HL-60/S4 treated with retinoic acid at 250 ng/mL for 4 days and 3 days (cell line): ENCODE measurements around the gene LRFN5.

Experiments
- in situ Hi-C: fragments of 300-500 bp; cut with MboI; formaldehyde crosslinking; loops from 2 replicates; pipeline ENCODE4 v1.7.0; 2022; ENCODE audit warnings: low sequenced_read_pairs

LRFN5 gene

DNA sequence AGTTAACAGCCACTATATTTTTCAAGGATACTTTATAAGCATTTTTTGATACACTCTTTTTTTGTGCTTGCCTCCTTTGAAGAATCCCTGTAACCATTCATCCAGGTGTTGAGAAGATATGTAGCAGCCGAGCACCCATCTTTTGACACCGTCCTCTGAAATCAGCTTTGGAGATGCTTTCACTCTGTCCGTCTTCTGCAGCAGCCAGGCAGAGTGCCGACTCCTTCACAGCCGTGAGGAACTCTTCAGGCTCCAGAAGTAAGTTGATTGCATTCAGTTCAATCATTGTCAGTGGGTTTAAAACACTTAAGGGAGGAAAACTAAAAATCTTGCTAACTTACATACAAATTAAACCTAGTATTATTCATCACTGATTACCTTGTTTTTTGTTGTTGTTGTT is 160.1 kb downstream of the LRFN5 start:
- in situ Hi-C loops, result no loop called here

GRCh38 chr14:41773536-41774279 is 167.0 kb downstream of the LRFN5 start:
- in situ Hi-C loops, result no loop called here

GRCh38 chr14:41782511-41782910 is 175.8 kb downstream of the LRFN5 start:
- in situ Hi-C loops, result no loop called here

DNA sequence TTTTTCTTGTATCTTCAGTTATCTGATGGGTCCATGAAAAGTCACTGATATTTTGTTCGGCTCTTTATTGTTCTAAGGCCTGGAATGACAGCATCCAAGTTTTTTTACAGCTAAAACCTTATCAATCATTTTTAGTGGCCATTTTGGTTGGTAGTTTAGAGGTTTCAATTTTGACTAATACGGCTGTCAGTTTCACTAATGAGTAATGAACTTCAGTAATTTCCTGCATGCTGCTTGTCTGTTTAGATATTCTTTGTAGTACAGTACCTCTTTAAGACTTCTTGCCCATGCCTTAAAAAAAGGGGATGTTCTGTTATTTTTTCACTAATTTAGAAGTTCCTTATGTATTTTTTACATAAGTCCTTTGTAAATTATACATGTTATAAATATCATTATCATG is 176.7 kb downstream of the LRFN5 start:
- in situ Hi-C loops, result no loop called here

- in situ Hi-C loops, result no loop called here
Observed at GRCh38 chr14:41785696-41786095, 179.0 kb downstream of the LRFN5 start.

DNA sequence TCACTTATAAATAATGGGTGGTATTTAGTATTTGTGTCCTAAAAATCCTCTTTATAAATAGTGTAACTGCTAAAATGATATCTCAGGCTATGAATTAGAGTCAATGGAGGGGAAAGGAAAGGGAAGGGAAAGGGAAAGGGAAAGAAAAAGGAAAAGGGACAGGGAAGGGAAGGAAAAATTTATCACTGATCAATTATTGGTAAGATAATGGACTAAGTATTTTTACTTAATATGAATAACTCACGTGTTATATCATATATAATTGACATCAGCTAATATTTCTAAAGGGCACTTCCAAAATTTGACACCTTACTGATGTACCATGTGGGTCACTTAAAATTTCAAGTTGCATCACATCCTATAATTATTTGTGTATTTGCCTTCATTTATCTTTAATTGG is 193.1 kb downstream of the LRFN5 start:
- in situ Hi-C loops, result no loop called here

DNA sequence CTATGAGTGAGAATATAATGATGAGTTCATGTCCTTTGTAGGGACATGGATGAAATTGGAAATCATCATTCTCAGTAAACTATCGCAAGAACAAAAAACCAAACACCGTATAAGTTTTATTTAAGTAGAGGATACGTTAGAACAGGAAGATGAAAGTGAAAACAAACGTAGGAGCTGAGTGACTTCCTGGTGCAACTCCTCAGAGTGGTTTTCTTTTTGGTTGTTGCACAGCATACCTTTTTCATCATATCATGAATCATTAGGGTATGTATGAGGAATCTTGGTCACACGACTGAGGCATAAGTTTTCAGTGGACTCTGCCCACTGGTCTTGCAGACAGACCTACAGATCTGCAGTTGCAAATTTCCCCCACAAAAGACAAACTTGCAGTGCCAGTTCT is 199.0 kb downstream of the LRFN5 start:
- in situ Hi-C loops, result no loop called here

GRCh38 chr14:41806366-41806975 is 199.8 kb downstream of the LRFN5 start:
- in situ Hi-C loops, result no loop called here

GRCh38 chr14:41810362-41810761 is 203.7 kb downstream of the LRFN5 start:
- in situ Hi-C loops, result no loop called here

- in situ Hi-C loops, result no loop called here
Observed at GRCh38 chr14:41817626-41818025, 210.9 kb downstream of the LRFN5 start.

- in situ Hi-C loops, result no loop called here
Observed at GRCh38 chr14:41824441-41824840, 217.8 kb downstream of the LRFN5 start.

DNA sequence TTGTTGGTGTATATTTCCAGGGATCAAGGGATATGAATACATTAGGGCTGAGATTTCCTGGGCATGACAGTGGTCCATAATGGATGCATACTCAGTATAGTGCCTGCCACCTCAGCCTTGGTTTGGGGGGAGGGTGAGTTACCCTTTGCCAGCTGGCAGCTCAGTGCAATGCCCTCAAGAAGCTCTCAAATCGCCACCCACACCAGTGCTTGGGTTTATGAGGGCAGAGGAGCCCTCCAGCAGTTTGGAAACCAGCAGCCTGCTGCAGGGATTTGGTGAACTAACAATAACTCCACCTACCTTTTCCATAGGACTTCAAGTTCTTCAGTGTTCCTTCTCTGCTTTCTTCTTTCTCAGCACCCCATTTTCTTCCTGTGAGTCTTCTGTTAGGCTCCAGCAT is 218.9 kb downstream of the LRFN5 start:
- in situ Hi-C loops, result no loop called here

GRCh38 chr14:41830714-41831406 is 224.2 kb downstream of the LRFN5 start:
- in situ Hi-C loops, result no loop called here

DNA sequence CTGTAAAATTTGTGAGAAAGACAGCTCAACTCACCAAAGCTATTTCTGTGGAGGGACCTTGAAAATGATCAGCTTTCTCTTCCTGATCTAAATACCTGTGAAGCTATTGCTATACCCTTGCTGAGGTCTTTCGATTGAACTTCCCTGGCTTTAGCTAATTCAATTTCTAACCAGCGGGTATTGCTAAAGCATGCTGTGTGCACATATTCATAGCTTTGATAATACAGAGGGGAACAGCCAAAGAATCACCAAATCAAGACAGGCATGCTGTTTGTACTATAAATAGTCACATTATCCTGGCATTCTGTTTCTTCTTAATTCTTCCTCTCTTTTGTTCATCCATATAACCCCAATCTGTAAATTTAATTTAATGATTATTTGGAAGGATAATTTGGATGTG is 233.0 kb downstream of the LRFN5 start:
- in situ Hi-C loops, result no loop called here

DNA sequence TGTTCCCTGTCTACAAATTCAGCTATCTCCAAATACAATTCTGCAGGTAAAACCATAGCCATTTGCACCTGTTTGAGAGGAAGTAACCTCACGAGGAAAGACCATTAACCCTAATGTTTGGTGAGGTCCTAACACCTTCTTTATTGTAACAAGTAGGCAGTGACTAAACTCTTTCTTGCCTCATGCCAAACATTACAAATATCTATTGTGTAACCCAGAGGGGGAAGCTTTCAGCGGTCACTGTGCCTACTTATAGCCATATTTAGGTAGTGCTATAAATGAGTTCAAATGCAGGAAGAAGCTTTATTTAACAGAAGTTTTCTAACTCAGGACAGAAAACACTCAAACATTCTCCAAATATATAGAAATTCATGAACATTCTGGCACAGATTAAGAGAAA is 252.7 kb downstream of the LRFN5 start:
- in situ Hi-C loops, result no loop called here

DNA sequence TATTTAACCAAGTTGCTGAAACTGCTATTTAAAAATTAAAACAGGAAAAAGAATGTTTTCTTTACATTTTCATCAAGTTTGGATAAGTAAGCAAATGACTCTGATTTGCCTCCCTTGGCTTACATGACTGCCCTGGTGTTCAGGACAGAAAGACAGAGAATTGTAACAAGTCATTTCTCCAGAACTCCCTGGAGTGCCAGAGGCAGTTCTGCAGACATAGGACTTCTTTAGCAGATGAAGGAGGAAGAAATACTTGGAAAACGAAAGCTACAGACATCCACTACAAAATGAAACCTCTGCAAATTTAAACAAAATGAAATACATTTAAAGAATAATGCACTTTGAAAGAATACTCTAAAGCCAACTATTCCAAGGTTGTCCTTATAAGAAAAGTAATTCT is 253.9 kb downstream of the LRFN5 start:
- in situ Hi-C loops, result no loop called here

- in situ Hi-C loops, result no loop called here
Observed at GRCh38 chr14:41865894-41866293, 259.2 kb downstream of the LRFN5 start.

DNA sequence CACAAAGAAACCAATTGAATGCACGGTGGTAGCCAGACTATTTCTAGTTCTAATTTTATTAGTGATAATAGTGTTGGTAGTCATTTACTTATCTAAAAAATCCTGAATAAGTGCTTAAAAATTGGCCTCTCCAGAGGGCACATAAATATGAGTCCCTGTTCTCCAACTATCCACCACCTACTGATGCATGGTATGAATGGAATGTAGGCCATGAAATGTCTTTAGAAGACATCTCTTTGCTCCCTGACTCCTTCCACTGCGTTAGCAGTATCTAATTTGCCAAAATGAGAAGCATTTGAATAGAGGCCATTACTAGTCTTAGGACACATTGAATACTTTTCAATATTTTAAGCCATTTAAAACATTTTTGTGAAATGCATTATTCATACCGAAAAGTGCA is 261.7 kb downstream of the LRFN5 start:
- in situ Hi-C loops, result no loop called here

GRCh38 chr14:41872931-41873685 is 266.4 kb downstream of the LRFN5 start:
- in situ Hi-C loops, result no loop called here

GRCh38 chr14:41873686-41874317 is 267.1 kb downstream of the LRFN5 start:
- in situ Hi-C loops, result no loop called here

GRCh38 chr14:41875116-41875515 is 268.4 kb downstream of the LRFN5 start:
- in situ Hi-C loops, result no loop called here
